Peyer's patch (tissue), 4 donors: Measurements from ENCODE around the gene UNKL. TPM values are rescaled to one million over a fixed set of nuclear protein-coding genes. Genes with fewer than 3 reads are reported as not detected.

Source experiments
- DNase-seq, 3 donors: peaks; one replicate each; pipeline ENCODE4 v3.0.0-alpha.2; 2017 to 2019
- H3K27ac ChIP-seq, 4 donors: fragments of 200-600 bp; sonication (generic); one replicate each; pipeline ENCODE4 v1.5.1; 2016 to 2019
- H3K27me3 ChIP-seq, 2 donors: fragments of 200-600 bp; sonication (generic); one replicate each; pipeline ENCODE4 v1.5.1; 2019
- H3K36me3 ChIP-seq, 3 donors: fragments of 200-600 bp; sonication (generic); one replicate each; pipeline ENCODE4 v1.5.1; 2016 to 2019
- H3K4me1 ChIP-seq, 4 donors: fragments of 200-600 bp; sonication (generic); one replicate each; pipeline ENCODE4 v1.5.1; 2016 to 2019
- H3K4me3 ChIP-seq, 4 donors: fragments of 200-600 bp; sonication (generic); 1 replicate in 3 of 4; 2 replicates in 1 of 4; pipeline ENCODE4 v1.5.1; 2016 to 2019; ENCODE audit warnings: mild to moderate bottlenecking in 1 of 4
- H3K9me3 ChIP-seq, 4 donors: fragments of 200-600 bp; sonication (generic); one replicate each; pipeline ENCODE4 v1.5.1; 2016 to 2019; ENCODE audit warnings: mild to moderate bottlenecking in 1 of 4
- CTCF ChIP-seq, 6 experiments: fragments of 450-650 bp in 4 of 6; fragments of 200-600 bp in 2 of 6; sonication (generic) in 1 of 6; IDR thresholded peaks; one replicate each; pipeline ENCODE4 v1.5.1; 2017 to 2019; ENCODE audit warnings: antibody characterized with exemption in 6 of 6, mild to moderate bottlenecking in 3 of 6, moderate library complexity in 1 of 6
- POLR2A ChIP-seq, 2 donors: fragments of 450-650 bp; IDR thresholded peaks; one replicate each; pipeline ENCODE4 v1.5.1; 2017; ENCODE audit warnings: antibody characterized with exemption in 2 of 2, mild to moderate bottlenecking in 2 of 2, moderate library complexity in 2 of 2
- total RNA-seq, 4 donors: library from RNA; depleted of rRNA; stranded (reverse); fragments of >200 nt; gene quantifications; one replicate each; pipeline ENCODE4 v1.1.0, GENCODE V29; 2016

The UNKL gene
- total RNA-seq, 4 donors from 2014 or later = 10.9 to 113 (median 38.4) TPM

GRCh38 chr16:1338855-1339675 lies 75.4 kb downstream of the UNKL start:
- peak in 1 of 3 donors; percentile 67 for DNase-seq
- H3K36me3 ChIP-seq = no peaks in the 10 kb centered on the region
- TF ChIP-seq POLR2A (IDR thresholded peaks at IDR 0.05) = no peak
- no peak for TF ChIP-seq CTCF (IDR thresholded peaks at IDR 0.05)
- peaks cover 3 to 52% (median 18%) of the 10 kb centered on the region in 4 donors for H3K4me1 ChIP-seq
- H3K4me3 ChIP-seq = no peak overlapping the region
- peak overlapping the region in 1 of 4 donors; percentile 42 for H3K27ac ChIP-seq
- no peaks in the 10 kb centered on the region for H3K9me3 ChIP-seq
- peaks cover 0 to 7% of the 10 kb centered on the region in 2 donors for H3K27me3 ChIP-seq

GRCh38 chr16:1338119-1338730 lies 76.3 kb downstream of the UNKL start:
- Histone ChIP-seq H3K9me3 (no peaks in the 10 kb centered on the region), H3K27me3 (peaks cover 0 to 15% of the 10 kb centered on the region in 2 donors), H3K4me1 (peaks cover 3 to 52% (median 19%) of the 10 kb centered on the region in 4 donors), H3K4me3 (no peak overlapping the region), H3K27ac (peak overlapping the region in 1 of 4 donors; percentile 42), H3K36me3 (no peaks in the 10 kb centered on the region)
- TF ChIP-seq POLR2A (IDR thresholded peaks at IDR 0.05) (no peak), CTCF (IDR thresholded peaks at IDR 0.05) (peak in 5 of 6 experiments; percentile 18 to 53 (median 45))
- DNase-seq = peak in 2 of 3 donors; percentile 68 to 80

GRCh38 chr16:1337486-1337885 lies 77.0 kb downstream of the UNKL start:
- H3K9me3 ChIP-seq = no peaks in the 10 kb centered on the region
- peaks cover 0 to 21% of the 10 kb centered on the region in 2 donors for H3K27me3 ChIP-seq
- H3K4me3 ChIP-seq = no peak overlapping the region
- no peaks in the 10 kb centered on the region for H3K36me3 ChIP-seq
- no peak for TF ChIP-seq POLR2A (IDR thresholded peaks at IDR 0.05)
- no peak for TF ChIP-seq CTCF (IDR thresholded peaks at IDR 0.05)
- no peak for DNase-seq
- peaks cover 2 to 57% (median 23%) of the 10 kb centered on the region in 4 donors for H3K4me1 ChIP-seq
- H3K27ac ChIP-seq = no peak overlapping the region

- no peak for DNase-seq
These were observed 77.9 kb downstream of the UNKL start for GRCh38 chr16:1336619-1337018.

GRCh38 chr16:1335996-1336395 lies 78.5 kb downstream of the UNKL start:
- H3K27ac ChIP-seq = no peak overlapping the region
- H3K27me3 ChIP-seq = peaks cover 0 to 21% of the 10 kb centered on the region in 2 donors
- peaks cover 0 to 61% (median 28%) of the 10 kb centered on the region in 4 donors for H3K4me1 ChIP-seq
- TF ChIP-seq POLR2A (IDR thresholded peaks at IDR 0.05) = no peak
- no peak for TF ChIP-seq CTCF (IDR thresholded peaks at IDR 0.05)
- no peak overlapping the region for H3K4me3 ChIP-seq
- H3K36me3 ChIP-seq = no peaks in the 10 kb centered on the region
- DNase-seq = no peak
- H3K9me3 ChIP-seq = no peaks in the 10 kb centered on the region

More at GRCh38 chr16:1336619-1337018, 77.9 kb downstream of the UNKL start:
- H3K27ac ChIP-seq = no peak overlapping the region
- peaks cover 0 to 56% (median 22%) of the 10 kb centered on the region in 4 donors for H3K4me1 ChIP-seq
- H3K27me3 ChIP-seq = peaks cover 0 to 21% of the 10 kb centered on the region in 2 donors
- H3K4me3 ChIP-seq = no peak overlapping the region
- H3K9me3 ChIP-seq = no peaks in the 10 kb centered on the region
- TF ChIP-seq CTCF (IDR thresholded peaks at IDR 0.05) = no peak
- no peak for TF ChIP-seq POLR2A (IDR thresholded peaks at IDR 0.05)
- no peaks in the 10 kb centered on the region for H3K36me3 ChIP-seq
